ENCODE results near the gene CDK11B. TPM values are rescaled to one million over a fixed set of nuclear protein-coding genes. Genes with fewer than 3 reads are reported as not detected.
"Not testable (repeated sequence)": the region's sequence is repeated elsewhere in the genome, so short reads cannot be mapped to it uniquely, and the experiment has no call there.

Gene CDK11B
- total and polyA plus RNA-seq, 2 of the 8 experiments (the other 6 are each of a cell fraction or from before 2014, with no cell fraction given), result 11.1 to 31.9 TPM

DNA sequence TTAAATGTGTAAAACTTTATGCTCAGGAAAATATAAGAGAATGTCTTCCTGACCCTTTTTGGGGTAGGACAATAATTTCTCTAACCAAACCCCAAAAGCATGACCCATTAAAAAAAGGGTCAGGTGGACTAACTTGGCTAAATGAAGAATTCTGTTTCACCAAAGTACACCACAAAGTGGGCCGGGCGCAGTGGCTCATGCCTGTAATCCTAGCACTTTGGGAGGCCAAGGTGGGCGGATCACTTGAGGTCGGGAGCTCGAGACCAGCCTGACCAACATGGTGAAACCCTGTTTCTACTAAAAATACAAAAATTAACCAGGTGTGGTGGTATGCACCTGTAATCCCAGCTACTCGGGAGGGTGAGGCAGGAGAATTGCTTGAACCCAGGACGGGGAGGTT is 30.7 kb upstream of the CDK11B start:
- H4K5ac ChIP-seq (ENCODE audit: insufficient read length, low read depth, low read length); H2AK5ac ChIP-seq (ENCODE audit: low read depth, low read length); DNase-seq (ENCODE audit: low read depth in 1 of 2, low spot score in 2 of 2); H3K27ac ChIP-seq (ENCODE audit: low read depth, low read length); H2BK120ac ChIP-seq (replicated peaks; ENCODE audit: low read depth, low read length); H3K4ac ChIP-seq (replicated peaks; ENCODE audit: insufficient read length, low read depth, low read length); H4K20me1 ChIP-seq (replicated peaks in 1 of 2; ENCODE audit: control insufficient read depth in 1 of 2, insufficient read depth in 2 of 2, low read length in 2 of 2); H3K9ac ChIP-seq (replicated peaks in 1 of 4; ENCODE audit: extremely low read depth in 1 of 4, low read depth in 3 of 4, low read length in 3 of 4); H3K23me2 ChIP-seq (ENCODE audit: low read depth, low read length); H2AFZ ChIP-seq (ENCODE audit: low read length); H3K36me3 ChIP-seq (ENCODE audit: control insufficient read depth in 2 of 4, insufficient read depth in 4 of 4, low read length in 3 of 4); FAIRE-seq; H2BK15ac ChIP-seq (ENCODE audit: low read length); H3K9me3 ChIP-seq (ENCODE audit: insufficient read depth in 2 of 2, low read depth in 1 of 2, low read length in 1 of 2); H3K79me1 ChIP-seq (ENCODE audit: low read depth, low read length); H4K91ac ChIP-seq (replicated peaks; ENCODE audit: insufficient read length, low read length); CTCF ChIA-PET (ENCODE audit: partially characterized antibody); H3K4me2 ChIP-seq (ENCODE audit: insufficient read depth in 1 of 2, low read depth in 2 of 2, low read length in 2 of 2); POLR2A ChIA-PET (ENCODE audit: partially characterized antibody); H3K23ac ChIP-seq (ENCODE audit: insufficient read length); H2BK12ac ChIP-seq (ENCODE audit: low read depth, low read length); H3K18ac ChIP-seq (ENCODE audit: extremely low read depth, low read length); H2BK5ac ChIP-seq (ENCODE audit: low read depth, low read length); H3K4me1 ChIP-seq (replicated peaks in 1 of 4; ENCODE audit: control insufficient read depth in 3 of 4, insufficient read depth in 4 of 4, low read length in 3 of 4); H3K4me3 ChIP-seq (ENCODE audit: extremely low read depth in 1 of 4, insufficient read depth in 2 of 4, low read depth in 3 of 4, low read length in 4 of 4); H3K56ac ChIP-seq (replicated peaks; ENCODE audit: insufficient read length, low read depth, low read length); H3K27me3 ChIP-seq (replicated peaks in 1 of 4; ENCODE audit: control insufficient read depth in 3 of 4, extremely low read depth in 1 of 4, insufficient read depth in 3 of 4, low read length in 3 of 4); H4K8ac ChIP-seq (ENCODE audit: extremely low read depth, insufficient read depth, low read length); H2BK20ac ChIP-seq (ENCODE audit: low read length); H3K14ac ChIP-seq (ENCODE audit: insufficient read length): not testable (repeated sequence)
- WGBS, 2 experiments (ENCODE audit: extremely low coverage in 1 of 2, insufficient coverage in 1 of 2, insufficient read length in 1 of 2, insufficient replicate concordance in 2 of 2, low coverage in 1 of 2, low lambda C conversion rate in 2 of 2, missing lambda C conversion rate in 1 of 2), result 92% methylated on average over 7 of the region's 7 CpGs; no CpG with 5 or more reads in 1 of the 2 experiments
- H3K79me2 ChIP-seq (ENCODE audit: control insufficient read depth in 1 of 2, insufficient read depth in 2 of 2, low read length in 2 of 2), result peaks cover 0 to 31% of the 10 kb centered on the region in 2 experiments; a peak in 2 of 4 replicates
